ENCODE data around the gene CWC27.

Gene CWC27

GRCh38 chr5:65012301-65012892, 243.7 kb downstream of the CWC27 start:
- Histone ChIP-seq H3K79me2 (ENCODE audit: control insufficient read depth, insufficient read depth, low read length) (no peaks in the 10 kb centered on the region), H3K9ac (ENCODE audit: low read length) (no peak overlapping the region), H3K4ac (ENCODE audit: low read depth, low read length) (no peak overlapping the region), H3K27ac (ENCODE audit: low read depth, low read length) (no peak overlapping the region), H3K56ac (ENCODE audit: low read length) (no peak overlapping the region), H4K8ac (ENCODE audit: low read depth, low read length) (no peak overlapping the region), H3K36me3 (ENCODE audit: control insufficient read depth, insufficient read depth, low read length) (no peaks in the 10 kb centered on the region), H3K4me2 (ENCODE audit: low read length) (no peak overlapping the region), H3K18ac (ENCODE audit: low read length) (no peak overlapping the region), H3K23ac (ENCODE audit: low read length) (no peak overlapping the region), H3K4me3 (ENCODE audit: low read length) (no peak overlapping the region), H2AK5ac (ENCODE audit: low read length) (no peak overlapping the region), H3K79me1 (ENCODE audit: low read length) (no peaks in the 10 kb centered on the region), H3K4me1 (ENCODE audit: control insufficient read depth, low read depth, low read length) (peaks cover 4% of the 10 kb centered on the region), H4K5ac (ENCODE audit: low read length) (no peak overlapping the region), H2BK120ac (ENCODE audit: low read depth, low read length) (no peak overlapping the region), H2BK5ac (ENCODE audit: low read length) (no peak overlapping the region), H3K27me3 (ENCODE audit: insufficient read depth, low read length, poor library complexity) (no peaks in the 10 kb centered on the region), H2BK15ac (replicated peaks; ENCODE audit: low read depth) (no peak overlapping the region)
- no peak for DNase-seq
- WGBS (ENCODE audit: extremely low coverage, insufficient coverage, low lambda C conversion rate), result no CpG with 5 or more reads among the region's 4 CpGs

GRCh38 chr5:65013166-65013565, 244.4 kb downstream of the CWC27 start:
- Histone ChIP-seq H3K79me2 (ENCODE audit: control insufficient read depth, insufficient read depth, low read length) (no peaks in the 10 kb centered on the region), H2BK15ac (replicated peaks; ENCODE audit: low read depth) (no peak overlapping the region)

GRCh38 chr5:65014769-65015168, 246.0 kb downstream of the CWC27 start:
- no CpG with 5 or more reads among the region's 2 CpGs for WGBS (ENCODE audit: extremely low coverage, insufficient coverage, low lambda C conversion rate)
- H3K4me3 ChIP-seq (ENCODE audit: low read length), result no peak overlapping the region

More at GRCh38 chr5:65013166-65013565, 244.4 kb downstream of the CWC27 start:
- WGBS (ENCODE audit: extremely low coverage, insufficient coverage, low lambda C conversion rate), result no CpG with 5 or more reads among the region's 1 CpG
- Histone ChIP-seq H4K5ac (ENCODE audit: low read length) (no peak overlapping the region), H4K8ac (ENCODE audit: low read depth, low read length) (no peak overlapping the region), H3K18ac (ENCODE audit: low read length) (no peak overlapping the region), H3K27ac (ENCODE audit: low read depth, low read length) (no peak overlapping the region), H3K4me3 (ENCODE audit: low read length) (no peak overlapping the region), H2BK5ac (ENCODE audit: low read length) (no peak overlapping the region), H3K27me3 (ENCODE audit: insufficient read depth, low read length, poor library complexity) (no peaks in the 10 kb centered on the region), H2BK120ac (ENCODE audit: low read depth, low read length) (no peak overlapping the region), H3K4ac (ENCODE audit: low read depth, low read length) (no peak overlapping the region), H2AK5ac (ENCODE audit: low read length) (no peak overlapping the region), H3K4me1 (ENCODE audit: control insufficient read depth, low read depth, low read length) (peaks cover 4% of the 10 kb centered on the region), H3K56ac (ENCODE audit: low read length) (no peak overlapping the region), H3K36me3 (ENCODE audit: control insufficient read depth, insufficient read depth, low read length) (no peaks in the 10 kb centered on the region), H3K4me2 (ENCODE audit: low read length) (no peak overlapping the region), H3K79me1 (ENCODE audit: low read length) (no peaks in the 10 kb centered on the region), H3K9ac (ENCODE audit: low read length) (no peak overlapping the region), H3K23ac (ENCODE audit: low read length) (no peak overlapping the region)
- DNase-seq, result no peak

GRCh38 chr5:65015767-65016166, 247.0 kb downstream of the CWC27 start:
- no peak overlapping the region for H3K4me2 ChIP-seq (ENCODE audit: low read length)
- no peaks in the 10 kb centered on the region for H3K36me3 ChIP-seq (ENCODE audit: control insufficient read depth, insufficient read depth, low read length)
- H3K27ac ChIP-seq (ENCODE audit: low read depth, low read length), result no peak overlapping the region
- H3K27me3 ChIP-seq (ENCODE audit: insufficient read depth, low read length, poor library complexity), result no peaks in the 10 kb centered on the region
- H3K79me2 ChIP-seq (ENCODE audit: control insufficient read depth, insufficient read depth, low read length), result no peaks in the 10 kb centered on the region
- H3K18ac ChIP-seq (ENCODE audit: low read length), result no peak overlapping the region
- no CpG with 5 or more reads among the region's 3 CpGs for WGBS (ENCODE audit: extremely low coverage, insufficient coverage, low lambda C conversion rate)
- H3K4me3 ChIP-seq (ENCODE audit: low read length), result no peak overlapping the region
- H3K79me1 ChIP-seq (ENCODE audit: low read length), result no peaks in the 10 kb centered on the region
- H4K8ac ChIP-seq (ENCODE audit: low read depth, low read length), result no peak overlapping the region
- no peak overlapping the region for H2BK5ac ChIP-seq (ENCODE audit: low read length)
- H2BK120ac ChIP-seq (ENCODE audit: low read depth, low read length), result no peak overlapping the region
- H3K4ac ChIP-seq (ENCODE audit: low read depth, low read length), result no peak overlapping the region
- peak; percentile 45 for DNase-seq
- no peak overlapping the region for H3K23ac ChIP-seq (ENCODE audit: low read length)
- peaks cover 4% of the 10 kb centered on the region for H3K4me1 ChIP-seq (ENCODE audit: control insufficient read depth, low read depth, low read length)
- no peak overlapping the region for H2AK5ac ChIP-seq (ENCODE audit: low read length)
- no peak overlapping the region for H4K5ac ChIP-seq (ENCODE audit: low read length)
- no peak overlapping the region for H2BK15ac ChIP-seq (replicated peaks; ENCODE audit: low read depth)
- peak overlapping the region; percentile 37 for H3K56ac ChIP-seq (ENCODE audit: low read length)
- H3K9ac ChIP-seq (ENCODE audit: low read length), result no peak overlapping the region

More at GRCh38 chr5:65014769-65015168, 246.0 kb downstream of the CWC27 start:
- Histone ChIP-seq H3K27me3 (ENCODE audit: insufficient read depth, low read length, poor library complexity) (no peaks in the 10 kb centered on the region), H3K4ac (ENCODE audit: low read depth, low read length) (no peak overlapping the region), H2BK120ac (ENCODE audit: low read depth, low read length) (no peak overlapping the region), H3K56ac (ENCODE audit: low read length) (no peak overlapping the region), H3K79me1 (ENCODE audit: low read length) (no peaks in the 10 kb centered on the region), H3K23ac (ENCODE audit: low read length) (no peak overlapping the region), H2BK5ac (ENCODE audit: low read length) (no peak overlapping the region), H3K36me3 (ENCODE audit: control insufficient read depth, insufficient read depth, low read length) (no peaks in the 10 kb centered on the region), H3K79me2 (ENCODE audit: control insufficient read depth, insufficient read depth, low read length) (no peaks in the 10 kb centered on the region), H3K4me2 (ENCODE audit: low read length) (no peak overlapping the region), H3K27ac (ENCODE audit: low read depth, low read length) (no peak overlapping the region), H2BK15ac (replicated peaks; ENCODE audit: low read depth) (no peak overlapping the region), H3K18ac (ENCODE audit: low read length) (no peak overlapping the region), H2AK5ac (ENCODE audit: low read length) (no peak overlapping the region), H4K5ac (ENCODE audit: low read length) (no peak overlapping the region), H3K4me1 (ENCODE audit: control insufficient read depth, low read depth, low read length) (peaks cover 4% of the 10 kb centered on the region), H4K8ac (ENCODE audit: low read depth, low read length) (no peak overlapping the region), H3K9ac (ENCODE audit: low read length) (no peak overlapping the region)
- no peak for DNase-seq

GRCh38 chr5:65017636-65018035, 248.9 kb downstream of the CWC27 start:
- Histone ChIP-seq H3K4ac (ENCODE audit: low read depth, low read length) (no peak overlapping the region), H2BK5ac (ENCODE audit: low read length) (no peak overlapping the region), H3K27ac (ENCODE audit: low read depth, low read length) (no peak overlapping the region), H3K36me3 (ENCODE audit: control insufficient read depth, insufficient read depth, low read length) (no peaks in the 10 kb centered on the region), H3K23ac (ENCODE audit: low read length) (no peak overlapping the region), H3K18ac (ENCODE audit: low read length) (no peak overlapping the region), H2BK120ac (ENCODE audit: low read depth, low read length) (no peak overlapping the region), H3K4me2 (ENCODE audit: low read length) (no peak overlapping the region), H3K4me1 (ENCODE audit: control insufficient read depth, low read depth, low read length) (peaks cover 8% of the 10 kb centered on the region), H4K8ac (ENCODE audit: low read depth, low read length) (no peak overlapping the region), H4K5ac (ENCODE audit: low read length) (no peak overlapping the region), H3K27me3 (ENCODE audit: insufficient read depth, low read length, poor library complexity) (no peaks in the 10 kb centered on the region), H2AK5ac (ENCODE audit: low read length) (no peak overlapping the region), H3K56ac (ENCODE audit: low read length) (no peak overlapping the region), H3K4me3 (ENCODE audit: low read length) (no peak overlapping the region), H3K79me1 (ENCODE audit: low read length) (no peaks in the 10 kb centered on the region), H2BK15ac (replicated peaks; ENCODE audit: low read depth) (no peak overlapping the region), H3K9ac (ENCODE audit: low read length) (no peak overlapping the region), H3K79me2 (ENCODE audit: control insufficient read depth, insufficient read depth, low read length) (no peaks in the 10 kb centered on the region)
- no peak for DNase-seq

GRCh38 chr5:65018763-65019162, 250.0 kb downstream of the CWC27 start:
- H3K9ac ChIP-seq (ENCODE audit: low read length), result no peak overlapping the region
- H3K18ac ChIP-seq (ENCODE audit: low read length), result no peak overlapping the region
- H3K27me3 ChIP-seq (ENCODE audit: insufficient read depth, low read length, poor library complexity), result no peaks in the 10 kb centered on the region
- no CpG with 5 or more reads among the region's 2 CpGs for WGBS (ENCODE audit: extremely low coverage, insufficient coverage, low lambda C conversion rate)
- H3K36me3 ChIP-seq (ENCODE audit: control insufficient read depth, insufficient read depth, low read length), result no peaks in the 10 kb centered on the region
- DNase-seq, result no peak
- H2BK120ac ChIP-seq (ENCODE audit: low read depth, low read length), result no peak overlapping the region
- H3K79me2 ChIP-seq (ENCODE audit: control insufficient read depth, insufficient read depth, low read length), result no peaks in the 10 kb centered on the region
- H2BK15ac ChIP-seq (replicated peaks; ENCODE audit: low read depth), result no peak overlapping the region
- H2BK5ac ChIP-seq (ENCODE audit: low read length), result no peak overlapping the region
- H3K4me3 ChIP-seq (ENCODE audit: low read length), result no peak overlapping the region
- H2AK5ac ChIP-seq (ENCODE audit: low read length), result no peak overlapping the region
- H3K4me2 ChIP-seq (ENCODE audit: low read length), result no peak overlapping the region
- no peak overlapping the region for H4K8ac ChIP-seq (ENCODE audit: low read depth, low read length)
- no peak overlapping the region for H3K27ac ChIP-seq (ENCODE audit: low read depth, low read length)
- no peaks in the 10 kb centered on the region for H3K79me1 ChIP-seq (ENCODE audit: low read length)
- no peak overlapping the region for H3K4ac ChIP-seq (ENCODE audit: low read depth, low read length)
- no peak overlapping the region for H4K5ac ChIP-seq (ENCODE audit: low read length)
- H3K23ac ChIP-seq (ENCODE audit: low read length), result no peak overlapping the region
- no peak overlapping the region for H3K56ac ChIP-seq (ENCODE audit: low read length)
- H3K4me1 ChIP-seq (ENCODE audit: control insufficient read depth, low read depth, low read length), result peaks cover 8% of the 10 kb centered on the region
